Measurements from ENCODE around the gene PRCP. TPM values are rescaled to one million over a fixed set of nuclear protein-coding genes. Genes with fewer than 3 reads are reported as not detected.
A peak's percentile ranks its signal among the peaks of the same experiment; 100 is the strongest.

The PRCP gene
- polyA plus RNA-seq, 3 donors, result 216 to 275 (median 264) TPM

GRCh38 chr11:82843057-82843795, 57.0 kb downstream of the PRCP start:
- no peak for DNase-seq

GRCh38 chr11:82842019-82842418, 58.2 kb downstream of the PRCP start:
- no peak for DNase-seq

GRCh38 chr11:82837650-82838049, 62.6 kb downstream of the PRCP start:
- DNase-seq, result no peak

- no peak for DNase-seq
These were observed 67.2 kb downstream of the PRCP start for GRCh38 chr11:82832983-82833382.

GRCh38 chr11:82831364-82831763, 68.9 kb downstream of the PRCP start:
- DNase-seq, result peak; percentile 49

GRCh38 chr11:82830746-82831145, 69.5 kb downstream of the PRCP start:
- DNase-seq, result no peak

- no peak for DNase-seq
These were observed 71.1 kb downstream of the PRCP start for GRCh38 chr11:82829101-82829500.

- no peak for DNase-seq
These were observed 71.8 kb downstream of the PRCP start for GRCh38 chr11:82828472-82828871.

GRCh38 chr11:82826526-82826925, 73.7 kb downstream of the PRCP start:
- DNase-seq, result no peak

GRCh38 chr11:82823647-82824619, 76.3 kb downstream of the PRCP start:
- no peak for DNase-seq

GRCh38 chr11:82818409-82819043, 81.7 kb downstream of the PRCP start:
- peak; percentile 28 for DNase-seq

- DNase-seq, result no peak
These were observed 84.8 kb downstream of the PRCP start for GRCh38 chr11:82815406-82815805.

- no peak for DNase-seq
These were observed 85.9 kb downstream of the PRCP start for GRCh38 chr11:82814379-82814778.

- no peak for DNase-seq
These were observed 88.9 kb downstream of the PRCP start for GRCh38 chr11:82811369-82811768.

- DNase-seq, result no peak
These were observed 89.5 kb downstream of the PRCP start for GRCh38 chr11:82810738-82811137.

GRCh38 chr11:82810326-82810725, 89.9 kb downstream of the PRCP start:
- DNase-seq, result no peak

- no peak for DNase-seq
These were observed 92.6 kb downstream of the PRCP start for GRCh38 chr11:82807646-82808045.

- DNase-seq, result no peak
These were observed 97.5 kb downstream of the PRCP start for GRCh38 chr11:82802710-82803109.

- DNase-seq, result no peak
These were observed 103.0 kb downstream of the PRCP start for GRCh38 chr11:82796998-82797961.

- DNase-seq, result no peak
These were observed 105.7 kb downstream of the PRCP start for GRCh38 chr11:82794490-82794889.
